Measurements from ENCODE around the gene LHPP.
A peak's percentile ranks its signal among the peaks of the same experiment; 100 is the strongest.
"Not testable (repeated sequence)": the region's sequence is repeated elsewhere in the genome, so short reads cannot be mapped to it uniquely, and the experiment has no call there.

The LHPP gene

DNA sequence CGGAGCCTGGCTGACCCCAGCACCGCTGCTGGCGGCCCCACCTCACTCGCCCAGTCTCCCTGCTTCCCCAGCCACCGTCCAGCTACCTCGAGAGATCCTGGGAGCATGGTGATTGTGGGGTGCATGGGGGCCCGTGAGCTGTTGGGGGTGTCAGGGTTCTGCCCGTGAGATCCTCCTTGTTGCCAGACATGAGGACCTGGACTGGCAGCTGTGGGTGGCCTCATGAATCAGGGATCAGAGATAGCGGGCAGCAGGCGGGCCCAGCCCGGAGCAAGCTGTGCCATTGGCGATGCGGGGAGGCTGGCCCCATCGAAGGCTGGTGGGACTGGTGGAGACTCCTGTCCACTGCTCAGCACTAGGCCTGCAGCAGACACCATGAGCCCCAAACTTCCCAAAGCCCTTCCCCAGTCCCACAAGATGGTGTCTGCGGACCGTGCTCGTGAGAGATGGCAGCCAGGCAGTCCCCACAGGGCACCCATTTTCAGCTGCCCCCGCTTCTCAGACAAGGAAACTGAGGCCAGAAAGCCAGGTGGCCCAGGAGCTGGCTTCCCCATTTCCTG is 75.6 kb downstream of the LHPP start:
- no peak for DNase-seq (ENCODE audit: low read depth in 2 of 2)

DNA sequence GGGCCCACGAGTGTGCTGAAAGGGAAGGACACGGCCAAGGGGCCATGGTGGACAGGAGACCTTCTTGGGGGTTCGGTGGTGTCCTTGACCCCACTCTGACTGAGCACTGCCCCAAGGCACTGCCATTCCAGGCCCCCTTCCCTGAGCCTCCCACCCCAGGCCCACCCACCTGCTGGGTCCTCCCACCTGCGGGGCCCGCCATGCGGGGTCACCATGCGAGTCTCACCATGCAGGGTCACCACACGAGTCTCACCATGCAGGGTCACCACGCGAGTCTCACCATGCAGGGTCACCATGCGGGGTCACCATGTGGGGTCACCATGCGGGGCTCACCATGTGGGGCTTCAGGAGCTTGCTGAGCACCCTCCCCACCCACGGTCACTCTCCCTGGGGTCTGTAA is 76.3 kb downstream of the LHPP start:
- no peak for DNase-seq (ENCODE audit: low read depth in 2 of 2)

DNA sequence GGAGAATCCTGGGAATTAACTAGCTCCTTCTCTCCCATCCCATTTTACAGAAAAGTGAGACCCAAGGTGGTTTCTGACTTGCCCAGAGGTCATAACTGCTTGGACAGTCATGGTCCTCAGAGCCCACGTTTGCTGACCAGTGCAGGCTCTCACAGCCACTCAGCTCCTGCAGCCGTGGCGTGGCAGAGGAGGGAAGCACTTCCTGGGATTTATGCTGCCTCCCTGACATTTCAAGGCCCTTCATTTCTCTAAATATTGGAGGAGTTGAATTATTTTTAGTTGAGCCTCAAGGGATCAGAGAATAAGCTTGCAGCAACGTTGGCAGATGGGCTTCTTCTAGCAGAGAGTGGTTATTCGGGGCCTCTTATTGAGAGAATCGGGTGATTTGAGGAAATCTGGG is 77.1 kb downstream of the LHPP start:
- no peak for DNase-seq (ENCODE audit: low read depth in 2 of 2)

DNA sequence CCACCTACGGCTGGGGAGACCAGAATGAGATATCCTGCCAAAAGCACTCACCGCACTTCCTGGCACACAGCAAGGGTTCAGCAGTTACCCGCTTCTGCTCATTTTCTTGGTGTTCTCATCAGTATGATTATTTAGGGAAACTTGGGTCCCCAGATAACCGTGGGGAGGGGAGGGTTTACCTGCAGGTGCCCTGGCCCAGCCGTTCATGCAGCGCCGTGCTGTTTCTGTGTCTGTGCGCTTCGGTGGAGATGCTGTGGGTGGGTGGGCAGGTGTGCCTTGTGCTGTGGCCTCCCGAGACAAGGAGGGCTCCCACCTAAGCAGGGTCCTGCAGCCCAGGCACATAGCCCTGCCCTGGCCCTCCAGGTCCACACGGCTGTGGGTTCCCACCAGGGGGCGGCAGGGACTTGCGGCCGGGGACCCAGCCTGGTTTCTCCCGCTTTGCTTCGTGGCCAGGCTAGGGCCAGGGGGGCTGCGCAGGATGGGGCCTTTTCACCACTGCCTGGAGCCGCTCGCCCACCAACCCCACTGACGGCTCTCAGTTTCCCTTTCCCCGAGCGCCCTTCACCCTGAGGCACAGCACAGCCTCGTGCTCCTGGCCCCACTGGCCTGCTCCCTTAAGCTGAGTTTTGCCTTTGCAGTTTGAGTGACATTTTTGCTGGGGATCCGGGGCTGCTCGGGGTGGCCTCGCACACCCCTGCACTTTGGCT is 78.5 kb downstream of the LHPP start:
- DNase-seq (ENCODE audit: low read depth in 2 of 2), result peak; percentile 43 to 53

DNA sequence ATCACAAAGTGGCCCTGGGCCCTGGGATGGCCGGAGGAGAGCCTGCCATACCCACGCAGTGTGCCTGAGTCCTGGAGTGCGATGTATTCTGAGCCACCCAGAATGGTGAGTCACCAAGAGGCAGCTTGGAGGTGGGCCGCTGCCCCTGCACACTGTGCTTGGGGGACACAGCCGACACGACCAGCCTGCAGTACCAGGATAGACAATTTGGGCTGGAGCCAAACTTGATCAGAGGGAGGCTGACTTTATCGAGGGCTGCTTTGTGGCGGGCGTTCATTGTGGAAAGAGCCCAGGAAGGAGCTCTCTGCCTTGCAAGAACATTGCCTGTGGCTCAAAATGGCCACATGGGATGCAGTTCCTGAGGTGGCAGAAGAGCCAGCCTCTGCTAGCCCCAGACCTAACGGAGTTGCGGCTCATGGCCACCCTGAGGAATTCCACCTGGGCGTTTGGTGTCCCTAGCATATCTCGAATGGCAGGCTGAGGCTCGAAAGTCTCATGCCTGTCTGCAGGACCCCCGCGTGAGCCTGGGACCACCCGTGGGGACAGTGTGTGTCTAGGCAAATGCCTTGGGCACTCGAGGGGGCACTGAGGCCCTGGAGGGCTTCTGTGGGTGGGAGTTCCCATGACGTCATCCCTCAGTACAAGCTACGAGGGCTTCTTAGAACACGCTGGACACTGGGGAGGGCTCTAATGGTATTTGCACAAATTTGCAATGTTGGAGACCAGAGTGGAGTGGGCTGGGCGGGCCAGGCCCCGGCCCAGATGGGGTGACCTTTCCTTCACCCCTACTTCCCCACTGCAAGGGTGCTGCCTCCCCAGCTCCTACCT is 79.7 kb downstream of the LHPP start:
- DNase-seq (ENCODE audit: low read depth in 2 of 2), result no peak

DNA sequence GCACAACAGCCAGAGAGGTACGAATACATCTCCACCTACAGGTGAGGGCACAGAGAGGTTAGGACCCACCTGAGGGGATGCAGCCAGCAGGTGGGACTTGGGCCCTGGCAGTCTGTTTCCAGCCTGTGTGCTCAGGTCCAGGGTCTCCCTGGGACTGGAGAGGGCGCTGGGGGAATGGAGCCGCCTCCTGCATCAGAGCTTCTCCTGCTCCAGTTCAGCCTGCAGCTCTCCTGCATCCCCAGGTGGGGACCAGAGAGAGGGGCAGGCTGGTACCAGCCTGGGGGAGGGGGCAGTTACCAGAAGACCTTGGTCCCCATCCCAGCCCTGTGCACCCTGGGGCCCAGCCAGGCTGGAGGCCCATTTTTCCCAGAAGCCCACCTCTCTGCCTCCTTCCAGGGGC is 80.7 kb downstream of the LHPP start:
- no peak for DNase-seq (ENCODE audit: low read depth in 2 of 2)

DNA sequence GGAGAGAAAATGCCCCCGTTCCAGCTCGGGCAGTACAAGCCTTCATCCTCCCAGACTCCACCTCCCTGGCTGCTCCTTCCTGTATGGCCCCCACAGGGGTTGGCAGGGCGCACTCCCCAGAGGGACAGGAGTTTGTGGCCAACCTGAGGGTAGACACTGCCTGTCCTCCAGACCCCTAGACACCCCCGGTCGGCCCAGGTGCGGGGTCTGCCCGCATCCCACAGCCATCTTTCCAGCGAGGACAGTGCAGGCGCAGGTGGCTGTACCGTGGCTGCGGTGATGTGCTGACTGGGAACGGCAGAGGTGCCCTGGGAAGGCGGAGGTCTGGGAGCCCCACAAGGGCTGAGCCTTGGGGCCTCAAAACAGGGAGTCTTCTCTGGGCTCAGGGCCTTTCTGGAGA is 81.5 kb downstream of the LHPP start:
- DNase-seq (ENCODE audit: low read depth in 2 of 2), result no peak

DNA sequence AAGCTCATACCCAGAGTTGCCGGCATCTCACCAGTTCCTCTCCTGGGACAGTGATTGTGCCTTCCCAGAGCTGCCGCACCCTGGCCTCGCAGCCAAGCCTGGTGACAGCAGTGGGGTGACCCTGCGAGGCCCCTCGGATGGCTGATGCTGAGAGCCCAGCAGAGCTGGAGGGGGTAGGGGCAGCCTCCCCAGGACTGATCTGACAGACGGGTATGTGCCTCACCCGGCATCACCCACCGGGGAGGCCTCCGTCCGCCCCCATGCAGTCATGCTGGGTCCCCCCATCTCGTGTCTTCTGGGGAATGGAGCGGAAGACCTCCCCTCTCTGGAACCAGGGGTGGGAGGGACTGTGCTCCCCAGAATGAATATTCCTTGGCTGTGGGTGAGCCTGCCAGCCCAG is 82.3 kb downstream of the LHPP start:
- no peak for DNase-seq (ENCODE audit: low read depth in 2 of 2)

DNA sequence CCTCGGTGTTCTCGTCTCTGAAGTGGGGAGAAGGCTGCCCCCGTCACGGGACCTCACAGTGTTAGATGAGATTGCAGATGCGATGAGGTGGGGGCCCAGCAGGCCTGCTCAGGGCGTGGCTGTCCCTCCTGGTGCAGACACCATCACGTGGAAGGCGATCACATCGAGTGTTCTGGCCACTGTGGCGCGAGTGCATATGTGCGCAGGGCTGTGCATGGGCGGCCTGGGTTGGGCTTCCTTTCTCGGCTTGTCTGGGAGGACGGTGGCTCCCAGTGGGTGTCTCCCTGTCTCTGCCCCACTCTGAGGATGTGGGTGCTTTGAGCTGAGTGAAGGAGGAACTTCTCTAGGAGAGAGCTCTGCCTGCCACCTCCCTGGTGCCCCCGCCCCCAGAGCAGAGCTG is 83.1 kb downstream of the LHPP start:
- no peak for DNase-seq (ENCODE audit: low read depth in 2 of 2)

DNA sequence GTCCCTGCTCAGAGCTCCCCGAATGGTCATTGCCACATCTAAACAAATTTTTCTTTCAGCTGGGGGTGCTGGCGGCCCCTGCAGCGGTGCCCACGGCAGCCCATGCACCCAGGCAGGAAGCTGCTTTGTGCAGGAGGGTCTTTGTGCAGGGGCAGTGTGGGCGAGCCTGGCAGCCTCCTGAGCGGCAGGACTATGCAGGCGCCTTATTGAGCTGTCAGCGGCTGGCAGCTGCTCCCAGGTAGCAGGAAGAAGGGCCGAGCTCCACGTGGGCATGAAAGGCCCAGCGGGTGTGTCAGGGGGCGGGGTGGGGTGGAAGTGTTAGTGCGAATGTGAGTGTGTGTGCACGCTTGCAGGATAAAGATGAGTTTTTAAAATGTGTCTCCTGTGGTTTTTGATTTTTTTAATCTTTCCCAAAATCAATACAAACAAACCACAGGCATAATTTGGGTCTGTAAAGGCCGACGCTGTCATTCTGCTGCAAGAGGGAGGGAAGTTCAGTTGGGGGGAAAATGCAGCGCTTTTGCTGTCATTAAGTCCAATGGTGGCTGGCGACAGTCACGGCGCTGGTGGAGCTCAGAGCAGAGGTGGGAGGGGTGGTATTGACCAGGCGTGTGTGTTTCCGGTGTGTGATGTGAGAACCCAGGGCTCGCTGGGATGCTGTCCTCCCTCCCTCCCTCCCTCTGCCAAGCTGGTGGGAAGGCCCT is 83.9 kb downstream of the LHPP start:
- no peak for DNase-seq (ENCODE audit: low read depth in 2 of 2)

DNA sequence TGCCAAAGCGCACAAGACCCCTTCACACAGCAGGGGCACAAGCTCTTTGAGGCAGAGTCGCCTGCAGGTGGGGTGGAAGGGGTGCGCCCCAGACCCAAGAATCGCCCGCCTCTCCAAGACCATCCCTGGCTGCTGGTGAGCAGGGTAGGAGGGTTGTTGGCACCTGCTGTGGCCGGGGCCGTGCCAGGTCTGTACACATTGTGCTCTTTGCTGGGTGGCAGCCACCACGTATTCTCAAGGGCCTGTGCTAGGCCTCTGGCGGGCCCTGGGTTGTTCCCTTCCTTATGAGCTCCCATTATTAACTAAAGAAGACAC is 84.4 kb downstream of the LHPP start:
- no peak for DNase-seq (ENCODE audit: low read depth in 2 of 2)

DNA sequence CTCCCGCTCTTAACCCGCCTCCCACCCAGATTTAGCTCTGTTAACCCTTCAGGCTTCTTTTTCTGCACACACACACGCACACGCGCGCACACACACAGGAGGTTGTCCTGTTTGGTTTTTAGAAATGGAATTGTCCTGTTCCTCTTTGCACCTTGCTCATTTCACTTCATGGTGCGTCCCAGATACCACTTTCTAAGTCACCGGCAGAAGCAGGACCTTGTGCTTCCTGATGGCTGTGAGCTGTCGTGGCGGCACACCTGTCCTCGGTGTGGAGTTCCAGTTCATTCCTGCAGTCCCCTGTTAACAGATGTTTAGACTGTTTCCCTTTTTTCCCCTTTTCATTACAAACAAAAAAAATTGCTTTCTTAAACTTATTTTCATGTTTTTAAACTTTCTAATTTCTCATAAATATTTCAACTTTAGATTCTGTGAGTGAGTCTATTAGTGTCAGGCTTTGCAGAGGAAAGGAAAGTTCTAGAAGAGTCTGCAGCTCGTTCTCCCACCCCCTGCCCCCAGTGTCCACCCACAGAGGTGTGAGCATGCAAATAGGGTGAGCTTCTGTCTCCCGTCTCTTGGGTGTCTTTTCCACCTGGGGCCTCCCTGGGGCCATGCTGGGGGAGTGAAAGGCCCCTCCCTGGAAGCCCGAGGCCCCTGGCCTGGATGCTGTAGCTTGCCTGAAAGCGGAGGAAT is 85.5 kb downstream of the LHPP start:
- no peak for DNase-seq (ENCODE audit: low read depth in 2 of 2)

DNA sequence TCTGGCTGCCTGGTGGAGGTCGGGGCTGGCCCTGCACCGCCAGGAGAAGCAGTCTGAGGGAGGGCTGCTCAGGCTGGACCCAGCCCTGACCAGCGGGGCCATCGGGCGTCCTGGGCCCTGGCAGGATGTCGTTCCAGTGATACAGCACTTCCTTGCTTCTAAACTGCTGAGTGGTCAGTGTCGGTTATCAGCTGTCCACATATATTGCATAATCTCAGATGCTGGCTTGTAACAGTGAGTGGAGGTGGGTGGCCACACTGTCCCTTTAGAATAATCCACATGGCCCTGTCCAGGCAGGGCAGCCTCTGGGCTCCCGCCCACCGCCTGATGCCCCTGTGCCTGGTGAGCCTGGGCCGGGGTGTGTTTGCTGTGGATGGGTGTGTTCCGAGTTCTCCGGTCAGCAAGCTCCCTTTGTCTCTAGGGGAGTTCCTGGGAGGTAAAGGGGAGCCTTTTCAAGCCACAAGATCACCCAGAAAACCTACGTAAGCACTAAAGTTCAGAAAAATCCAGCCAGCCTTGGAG is 86.1 kb downstream of the LHPP start:
- DNase-seq (ENCODE audit: low read depth in 2 of 2), result no peak

DNA sequence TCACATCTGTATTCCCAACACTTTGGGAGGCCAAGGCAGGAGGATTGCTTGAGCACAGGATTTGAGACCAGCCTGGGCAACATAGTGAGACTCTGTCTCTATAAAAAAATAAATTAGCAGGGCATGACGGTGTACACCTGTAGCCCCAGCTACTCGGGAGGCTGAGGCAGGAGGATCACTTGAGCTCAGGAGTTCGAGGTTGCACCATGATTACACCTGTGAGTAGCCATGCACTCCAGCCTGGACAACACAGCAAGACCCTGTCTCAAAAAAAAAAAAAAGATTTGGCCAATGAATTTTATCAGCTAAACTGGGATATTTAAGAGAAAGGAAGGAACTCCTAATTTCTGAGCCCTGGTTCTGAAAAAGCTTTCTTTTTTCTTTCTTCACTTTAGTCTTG is 87.5 kb downstream of the LHPP start:
- not testable (repeated sequence) for DNase-seq (ENCODE audit: low read depth in 2 of 2)

DNA sequence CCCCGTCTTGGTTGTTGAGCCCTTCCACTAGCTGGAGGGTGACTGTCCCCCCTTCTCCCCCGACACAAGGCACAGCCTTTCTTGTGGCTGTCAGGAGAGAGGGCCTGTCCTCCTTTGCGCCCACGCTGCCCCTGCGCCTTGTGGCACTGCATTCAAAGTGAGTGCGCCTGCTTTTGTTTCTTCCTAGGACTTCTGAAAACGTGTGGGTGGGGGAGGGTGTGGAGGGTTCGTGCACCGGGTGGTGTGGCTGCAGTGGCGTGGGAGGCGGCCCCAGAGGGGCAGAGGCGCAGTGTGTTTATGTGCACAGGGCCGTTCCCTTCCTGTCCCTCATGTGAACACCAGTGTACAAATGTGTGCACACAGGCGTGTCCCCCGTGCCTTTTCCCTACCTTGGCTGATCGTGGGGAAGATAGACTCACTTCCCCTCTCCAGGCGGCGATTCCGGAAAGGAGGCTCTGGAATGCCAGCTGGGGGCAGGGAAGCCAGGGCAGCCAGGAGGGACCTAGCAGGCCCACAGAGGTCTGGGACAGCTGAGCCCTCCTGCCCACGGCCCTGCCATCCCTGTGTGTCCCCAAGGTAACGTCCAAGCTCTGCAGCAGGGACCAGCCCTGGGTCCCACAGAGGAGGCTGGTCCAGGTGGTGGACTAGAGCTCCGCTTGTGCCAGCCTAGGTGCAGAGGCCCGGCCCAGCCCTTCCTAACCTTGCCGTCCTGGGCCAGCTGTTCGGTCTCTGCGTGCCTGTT is 88.8 kb downstream of the LHPP start:
- DNase-seq (ENCODE audit: low read depth in 2 of 2), result no peak

DNA sequence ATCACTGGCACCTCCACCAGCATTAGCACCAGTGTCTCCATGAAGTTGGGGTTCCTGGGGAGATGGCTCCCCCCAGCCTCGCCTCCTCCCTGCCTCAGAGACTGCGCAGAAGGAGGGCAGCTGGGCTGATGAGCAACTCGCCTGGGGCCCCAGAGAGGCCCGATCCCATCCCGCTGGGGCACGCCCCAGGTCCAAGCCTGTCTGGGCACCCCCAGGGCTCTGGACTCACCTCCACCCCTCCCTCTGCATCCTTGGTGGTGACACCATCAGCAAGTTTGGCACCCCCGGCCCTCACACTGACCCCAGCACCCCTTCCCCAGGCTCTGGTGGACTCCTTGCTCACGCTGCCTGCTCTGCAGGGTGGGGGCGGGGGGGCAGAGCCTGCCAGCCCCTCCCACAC is 89.5 kb downstream of the LHPP start:
- no peak for DNase-seq (ENCODE audit: low read depth in 2 of 2)

DNA sequence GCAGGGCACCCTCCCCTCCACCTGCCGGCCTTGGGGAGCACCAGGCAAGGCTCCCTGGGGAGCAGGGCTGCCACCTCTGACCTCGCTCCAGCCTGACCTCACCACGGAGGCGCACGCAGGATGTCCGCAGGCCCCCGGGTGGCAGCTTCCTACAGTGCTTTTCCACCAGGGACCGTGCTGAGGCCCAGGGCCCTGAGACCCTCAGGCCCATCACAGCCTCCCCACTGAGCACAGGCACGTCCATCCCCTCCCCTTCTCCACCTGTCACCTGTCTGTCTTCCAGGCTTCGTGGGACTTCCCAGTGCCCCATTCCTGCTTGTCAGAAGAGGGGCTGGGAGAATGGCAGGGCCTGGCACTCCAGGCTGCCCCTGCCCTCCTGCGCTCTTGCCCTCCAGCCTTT is 90.1 kb downstream of the LHPP start:
- no peak for DNase-seq (ENCODE audit: low read depth in 2 of 2)

DNA sequence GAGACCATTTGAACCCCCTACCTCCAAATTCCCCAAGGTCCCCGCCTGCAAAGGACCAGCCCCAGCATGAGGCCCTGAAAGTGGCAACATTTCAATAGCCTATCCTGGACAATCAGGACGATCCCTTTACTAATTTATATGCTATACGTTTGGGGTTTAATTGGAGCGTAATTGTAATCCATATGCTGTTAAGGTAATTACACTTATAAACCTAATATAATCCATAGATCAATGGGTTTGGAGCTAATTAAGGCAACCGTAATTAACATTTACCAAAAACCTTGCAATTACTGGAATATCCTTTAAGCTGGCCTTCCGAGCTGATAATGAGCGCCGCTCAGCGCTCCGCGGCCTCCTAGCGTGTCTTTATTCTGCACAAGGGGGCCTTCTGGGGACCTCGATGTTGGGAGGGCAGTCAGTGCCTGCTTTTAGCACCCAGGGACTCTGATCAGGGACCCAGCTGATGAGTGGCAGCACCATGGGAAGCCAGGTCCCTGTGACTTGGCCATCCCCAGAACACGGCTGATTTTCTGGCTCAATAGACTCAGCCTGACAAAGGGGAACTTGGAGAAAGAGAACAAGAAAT is 91.2 kb downstream of the LHPP start:
- no peak for DNase-seq (ENCODE audit: low read depth in 2 of 2)

DNA sequence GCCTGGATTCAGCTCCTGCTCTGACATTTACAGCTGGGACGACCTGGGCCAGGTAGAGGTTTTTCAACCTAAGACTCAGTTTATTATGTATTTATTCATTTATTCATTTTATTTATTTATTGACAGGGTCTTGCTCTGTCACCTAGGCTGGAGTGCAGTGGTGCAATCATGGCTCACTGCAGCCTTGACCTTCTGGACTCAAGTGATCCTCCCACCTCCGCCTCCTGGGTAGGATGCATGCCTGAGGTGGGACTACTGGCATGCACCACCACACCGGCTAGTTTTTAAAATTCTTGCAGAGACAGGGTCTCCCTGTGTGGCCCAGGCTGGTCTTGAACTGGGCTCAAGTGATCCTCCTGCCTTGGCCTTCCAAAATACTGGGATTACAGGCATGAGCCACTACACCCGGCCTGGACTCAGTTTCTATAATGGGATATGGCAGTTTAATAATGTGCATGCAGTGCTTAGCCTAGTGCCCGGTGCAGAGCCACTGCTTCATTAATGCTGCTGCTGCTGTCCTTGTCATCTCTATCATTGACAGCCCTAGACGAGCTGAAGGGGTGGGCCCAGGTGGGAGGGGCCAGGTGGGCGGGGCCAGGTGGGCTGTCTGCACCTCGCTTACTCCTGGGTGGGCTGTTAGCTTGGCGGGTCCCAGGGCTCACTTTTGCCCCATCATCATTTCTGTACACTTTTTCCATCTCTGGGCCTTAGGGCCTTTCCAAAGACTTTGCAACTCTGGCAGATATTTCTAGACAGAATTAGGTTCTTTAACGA is 92.6 kb downstream of the LHPP start:
- DNase-seq (ENCODE audit: low read depth in 2 of 2), result no peak

DNA sequence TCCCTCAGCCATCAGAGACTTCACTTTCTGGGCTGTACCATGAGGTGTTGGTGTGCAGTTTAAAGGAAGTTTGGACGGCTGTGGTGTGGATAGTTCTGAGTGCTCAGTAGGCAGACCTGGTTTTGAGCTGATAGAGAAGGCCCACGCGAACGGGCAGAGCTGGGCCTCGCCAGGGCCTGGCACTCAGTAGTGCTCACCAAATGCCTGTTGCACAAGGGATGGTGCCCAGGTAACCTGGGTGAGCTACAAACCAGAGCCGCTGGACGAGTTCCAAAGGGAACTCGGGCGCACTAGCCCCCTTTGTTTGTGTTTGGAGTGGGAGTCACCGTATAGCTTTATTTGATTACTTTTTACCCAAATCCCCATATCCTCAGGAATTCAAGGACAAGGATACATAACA is 95.5 kb downstream of the LHPP start:
- no peak for DNase-seq (ENCODE audit: low read depth in 2 of 2)

All from stimulated activated CD8-positive, alpha-beta memory T cell treated with anti-CD3 and anti-CD28 coated beads, Interleukin-2, amount 100 ng/mL, for 1 hour (primary cell).